T47D (cell line): ENCODE data around the gene PTGS2.
"Not testable (repeated sequence)": the region's sequence is repeated elsewhere in the genome, so short reads cannot be mapped to it uniquely, and the experiment has no call there.

ENCODE experiments used
- DNase-seq, 2 experiments: peaks; one replicate each; pipeline versions ENCODE4 v3.0.0 to v3.0.0-alpha.2; 2011 to 2012; ENCODE audit warnings: low read depth in 1 of 2, low spot score in 1 of 2
- JUND ChIP-seq: IDR thresholded peaks from 2 replicates; pipeline ENCODE4 v1.6.1; 2012; ENCODE audit warnings: low read depth
- in situ Hi-C: cut with HindIII; loops from 2 replicates; pipeline ENCODE4 v1.10.0; 2016; ENCODE audit warnings: low sequenced_read_pairs, low pct_unique_long_range_greater_than_20kb

The PTGS2 gene

GRCh38 chr1:186658999-186659398, 21.2 kb downstream of the PTGS2 start:
- no peak for TF ChIP-seq JUND
- DNase-seq: no peak
- in situ Hi-C loops: no loop called here

- in situ Hi-C loops: no loop called here
- TF ChIP-seq JUND: no peak
- DNase-seq: no peak
Observed at GRCh38 chr1:186657481-186657880, 22.7 kb downstream of the PTGS2 start.

- DNase-seq: no peak
- in situ Hi-C loops: no loop called here
Observed at GRCh38 chr1:186655876-186656275, 24.3 kb downstream of the PTGS2 start.

GRCh38 chr1:186654741-186655140, 25.5 kb downstream of the PTGS2 start:
- TF ChIP-seq JUND: no peak
- in situ Hi-C loops: no loop called here
- DNase-seq: no peak

More at GRCh38 chr1:186655876-186656275, 24.3 kb downstream of the PTGS2 start:
- no peak for TF ChIP-seq JUND

- DNase-seq: no peak
- no peak for TF ChIP-seq JUND
- in situ Hi-C loops: no loop called here
Observed at GRCh38 chr1:186653312-186653711, 26.9 kb downstream of the PTGS2 start.

- in situ Hi-C loops: no loop called here
- no peak for TF ChIP-seq JUND
- no peak for DNase-seq
Observed at GRCh38 chr1:186648613-186649012, 31.6 kb downstream of the PTGS2 start.

- in situ Hi-C loops, DNase-seq: not testable (repeated sequence)
Observed at GRCh38 chr1:186647985-186648384, 32.2 kb downstream of the PTGS2 start.

GRCh38 chr1:186643614-186644013, 36.6 kb downstream of the PTGS2 start:
- in situ Hi-C loops: no loop called here
- TF ChIP-seq JUND: no peak
- no peak for DNase-seq

GRCh38 chr1:186637567-186637966, 42.7 kb downstream of the PTGS2 start:
- in situ Hi-C loops, DNase-seq: not testable (repeated sequence)

GRCh38 chr1:186636786-186637185, 43.4 kb downstream of the PTGS2 start:
- DNase-seq: no peak
- in situ Hi-C loops: no loop called here
- no peak for TF ChIP-seq JUND

- in situ Hi-C loops: no loop called here
- no peak for TF ChIP-seq JUND
- DNase-seq: no peak
Observed at GRCh38 chr1:186634511-186634910, 45.7 kb downstream of the PTGS2 start.

GRCh38 chr1:186633116-186633515, 47.1 kb downstream of the PTGS2 start:
- no peak for DNase-seq
- in situ Hi-C loops: no loop called here
- TF ChIP-seq JUND: no peak

GRCh38 chr1:186629341-186629740, 50.9 kb downstream of the PTGS2 start:
- no peak for TF ChIP-seq JUND
- in situ Hi-C loops: no loop called here
- DNase-seq: no peak

- no peak for DNase-seq
- no peak for TF ChIP-seq JUND
- in situ Hi-C loops: no loop called here
Observed at GRCh38 chr1:186628910-186629309, 51.3 kb downstream of the PTGS2 start.
